DND-41 (cell line): ENCODE measurements around the gene MIOX.

Source experiments
- EZH2 ChIP-seq: IDR thresholded peaks from 3 replicates; pipeline ENCODE4 v1.6.1; 2012; ENCODE audit warnings: borderline replicate concordance, low read depth, mild to moderate bottlenecking, moderate library complexity, low read length, inconsistent platforms; ENCODE audit not compliant: severe bottlenecking
- TF ChIP-seq, protein P1 (sequence below): IDR thresholded peaks from 2 replicates; pipeline ENCODE4 v1.5.1; 2012; ENCODE audit warnings: borderline replicate concordance, low read length, moderate library complexity, mild to moderate bottlenecking; ENCODE audit not compliant: poor library complexity, severe bottlenecking; ENCODE audit errors: extremely low read depth

DNA sequence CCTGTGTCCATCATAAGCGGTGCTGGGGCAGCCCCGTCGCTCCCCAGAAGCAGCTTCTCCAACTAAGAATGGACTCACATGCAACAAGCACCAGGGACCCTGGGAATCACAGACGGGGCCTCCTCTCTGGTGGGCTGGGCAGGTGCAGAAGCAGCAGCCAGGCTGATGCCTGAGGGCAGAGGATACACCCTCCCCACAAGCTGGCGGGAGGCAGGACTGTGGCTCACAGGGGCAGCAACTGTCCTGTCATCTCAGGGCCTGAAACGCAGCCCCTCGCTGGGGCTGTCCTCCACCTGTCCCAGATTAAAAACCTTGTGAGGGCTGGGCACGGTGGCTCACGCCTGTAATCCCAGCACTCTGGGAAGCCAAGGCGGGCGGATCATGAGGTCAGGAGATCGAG, 8.7 kb upstream of the MIOX start:
- TF ChIP-seq, protein P1, sequence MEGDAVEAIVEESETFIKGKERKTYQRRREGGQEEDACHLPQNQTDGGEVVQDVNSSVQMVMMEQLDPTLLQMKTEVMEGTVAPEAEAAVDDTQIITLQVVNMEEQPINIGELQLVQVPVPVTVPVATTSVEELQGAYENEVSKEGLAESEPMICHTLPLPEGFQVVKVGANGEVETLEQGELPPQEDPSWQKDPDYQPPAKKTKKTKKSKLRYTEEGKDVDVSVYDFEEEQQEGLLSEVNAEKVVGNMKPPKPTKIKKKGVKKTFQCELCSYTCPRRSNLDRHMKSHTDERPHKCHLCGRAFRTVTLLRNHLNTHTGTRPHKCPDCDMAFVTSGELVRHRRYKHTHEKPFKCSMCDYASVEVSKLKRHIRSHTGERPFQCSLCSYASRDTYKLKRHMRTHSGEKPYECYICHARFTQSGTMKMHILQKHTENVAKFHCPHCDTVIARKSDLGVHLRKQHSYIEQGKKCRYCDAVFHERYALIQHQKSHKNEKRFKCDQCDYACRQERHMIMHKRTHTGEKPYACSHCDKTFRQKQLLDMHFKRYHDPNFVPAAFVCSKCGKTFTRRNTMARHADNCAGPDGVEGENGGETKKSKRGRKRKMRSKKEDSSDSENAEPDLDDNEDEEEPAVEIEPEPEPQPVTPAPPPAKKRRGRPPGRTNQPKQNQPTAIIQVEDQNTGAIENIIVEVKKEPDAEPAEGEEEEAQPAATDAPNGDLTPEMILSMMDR, result no peak
- TF ChIP-seq EZH2, result no peak
